Testis (tissue), 3 donors: ENCODE measurements around the gene SSNA1. TPM values are rescaled to one million over a fixed set of nuclear protein-coding genes. Genes with fewer than 3 reads are reported as not detected.

Source experiments
- DNase-seq: peaks from one replicate; pipeline ENCODE4 v3.0.0-alpha.2; 2019
- H3K27ac ChIP-seq, 2 donors: fragments of 200-600 bp; sonication (generic); one replicate each; pipeline ENCODE4 v1.5.1; 2019
- H3K27me3 ChIP-seq: fragments of 200-600 bp; sonication (generic); one replicate; pipeline ENCODE4 v1.5.1; 2019
- H3K36me3 ChIP-seq: fragments of 200-600 bp; sonication (generic); one replicate; pipeline ENCODE4 v1.5.1; 2017; ENCODE audit warnings: low read depth; ENCODE audit errors: missing control alignments
- H3K4me1 ChIP-seq: fragments of 200-600 bp; sonication (generic); one replicate; pipeline ENCODE4 v1.5.1; 2019
- H3K4me3 ChIP-seq, 2 donors: fragments of 200-600 bp; sonication (generic); one replicate each; pipeline ENCODE4 v1.5.1; 2017 to 2019
- H3K9me3 ChIP-seq: fragments of 200-600 bp; sonication (generic); one replicate; pipeline ENCODE4 v1.5.1; 2017
- CTCF ChIP-seq, 3 experiments: fragments of 450-650 bp in 2 of 3; fragments of 200-600 bp in 1 of 3; sonication (generic) in 1 of 3; IDR thresholded peaks; one replicate each; pipeline ENCODE4 v1.5.1; 2016 to 2019; ENCODE audit warnings: antibody characterized with exemption in 3 of 3, mild to moderate bottlenecking in 2 of 3, moderate library complexity in 1 of 3
- POLR2A ChIP-seq: fragments of 450-650 bp; IDR thresholded peaks from one replicate; pipeline ENCODE4 v1.6.1; 2017; ENCODE audit warnings: antibody characterized with exemption, mild to moderate bottlenecking, moderate library complexity
- WGBS, 2 donors: methylation state at CpG; one replicate each; pipeline ENCODE4 v1.1.5; 2018; 5-methylcytosine and 5-hydroxymethylcytosine counted together
- intact Hi-C: fragments of 100-400 bp; cut with DNase I; formaldehyde crosslinking; loops from one replicate; pipeline ENCODE4 v1.15.1; 2023; ENCODE audit warnings: low total_unique reads
- polyA plus RNA-seq: library from polyadenylated mRNA; stranded (reverse); fragments of 350-450 nt; fragmentation: Illumina TruSeq; extraction: RNeasy Lipid Tissue Mini Kit (QIAGEN cat#74804); gene quantifications from one replicate; pipeline ENCODE4 v1.2.3, GENCODE V29; 2014; ENCODE audit warnings: low read depth, low replicate concordance; ENCODE audit not compliant: insufficient read depth
- total RNA-seq, 2 donors: library from RNA; depleted of rRNA; stranded (reverse); fragments of >200 nt; gene quantifications; one replicate each; pipeline ENCODE4 v1.2.3, GENCODE V29; 2016

The SSNA1 gene
- total and polyA plus RNA-seq, 3 donors from 2014 or later = 134 to 211 (median 137) TPM

- Histone ChIP-seq H3K4me3 (no peak overlapping the region), H3K36me3 (no peaks in the 10 kb centered on the region), H3K4me1 (peaks cover 36% of the 10 kb centered on the region), H3K9me3 (no peaks in the 10 kb centered on the region), H3K27me3 (no peaks in the 10 kb centered on the region), H3K27ac (no peak overlapping the region)
- TF ChIP-seq POLR2A (no peak), CTCF (IDR thresholded peaks at IDR 0.05) (no peak)
- 80 to 85% methylated on average over 17 of the region's 18 CpGs for WGBS, 2 donors
- DNase-seq = no peak
- intact Hi-C loops = no loop called here
Measured at GRCh38 chr9:137234758-137235423, 46.4 kb downstream of the SSNA1 start.

GRCh38 chr9:137235424-137236237 is 47.2 kb downstream of the SSNA1 start:
- H3K4me1 ChIP-seq = peaks cover 36% of the 10 kb centered on the region
- no peaks in the 10 kb centered on the region for H3K36me3 ChIP-seq
- H3K27me3 ChIP-seq = no peaks in the 10 kb centered on the region
- H3K9me3 ChIP-seq = no peaks in the 10 kb centered on the region
- 67 to 72% methylated on average over 16 to 34 of the region's 35 CpGs for WGBS, 2 donors
- no peak for DNase-seq
- no peak overlapping the region for H3K4me3 ChIP-seq
- intact Hi-C loops = no loop called here
- no peak overlapping the region for H3K27ac ChIP-seq
- TF ChIP-seq POLR2A (no peak), CTCF (IDR thresholded peaks at IDR 0.05) (no peak)

DNA sequence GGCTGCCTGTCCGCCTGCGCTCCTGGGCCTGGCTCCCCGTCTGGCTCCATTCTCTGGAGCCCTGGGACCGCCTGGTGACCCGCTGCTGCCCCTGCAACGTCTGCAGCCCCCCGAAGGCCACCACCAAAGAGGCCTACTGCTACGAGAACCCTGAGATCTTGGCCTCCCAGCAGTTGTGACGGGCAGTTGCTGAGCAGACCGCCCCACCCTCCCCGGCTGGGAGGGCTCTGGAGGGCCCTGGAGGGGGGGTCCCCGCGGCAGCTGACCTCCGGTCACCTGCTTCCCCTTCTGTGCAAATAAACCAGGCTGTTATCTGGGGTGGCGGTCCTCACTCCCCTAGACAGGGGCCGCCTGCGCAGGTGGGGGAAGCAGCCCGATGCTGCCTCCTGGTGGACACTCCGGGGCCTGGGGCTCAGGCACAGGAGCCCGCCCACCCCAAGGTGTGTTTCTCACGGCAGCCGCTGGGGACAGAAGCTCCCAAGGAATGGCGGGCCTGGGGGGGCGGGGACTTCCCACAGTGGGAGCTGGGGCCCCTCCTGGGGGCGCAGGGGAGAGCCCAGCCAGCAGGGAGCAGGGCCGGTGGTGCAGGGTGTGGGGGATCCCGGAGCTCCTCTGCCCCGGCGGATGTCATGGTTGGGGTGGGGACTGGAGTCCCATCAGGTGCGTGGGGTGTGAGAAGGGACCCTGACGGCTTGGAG is 47.9 kb downstream of the SSNA1 start:
- H3K36me3 ChIP-seq = no peaks in the 10 kb centered on the region
- peak; percentile 91 for DNase-seq
- peaks cover 36% of the 10 kb centered on the region for H3K4me1 ChIP-seq
- H3K27me3 ChIP-seq = no peaks in the 10 kb centered on the region
- intact Hi-C loops = no loop called here
- no peaks in the 10 kb centered on the region for H3K9me3 ChIP-seq
- TF ChIP-seq CTCF (IDR thresholded peaks at IDR 0.05) (peak; percentile 96 to 97 (median 97)), POLR2A (no peak)
- no peak overlapping the region for H3K4me3 ChIP-seq
- WGBS, 2 donors = 30 to 35% methylated on average over 4 to 31 of the region's 31 CpGs
- H3K27ac ChIP-seq = no peak overlapping the region

DNA sequence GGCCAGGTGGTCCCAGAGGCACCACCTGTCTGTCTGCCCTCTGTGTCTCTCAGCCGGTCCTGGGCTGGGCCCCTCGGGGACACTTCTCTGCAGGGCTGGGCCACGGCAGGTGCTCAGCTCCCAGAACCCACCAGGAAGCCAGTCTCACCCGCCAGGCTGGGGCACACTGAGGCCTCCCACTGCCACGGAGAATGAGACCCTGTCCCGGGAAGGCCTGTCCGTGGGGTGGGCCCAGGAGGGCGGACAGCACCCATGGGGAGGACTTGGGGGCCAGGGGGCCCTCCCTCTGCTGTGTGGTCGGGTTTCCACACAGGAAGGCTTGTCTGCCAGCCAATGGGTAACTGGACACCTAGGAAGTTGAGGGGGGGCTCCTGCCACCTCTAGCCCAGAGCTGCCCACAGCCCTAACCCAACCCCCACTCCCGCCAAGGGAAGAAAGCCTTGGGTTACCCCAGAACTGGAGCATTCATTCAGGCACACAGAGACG is 48.5 kb downstream of the SSNA1 start:
- TF ChIP-seq POLR2A = no peak
- TF ChIP-seq CTCF (IDR thresholded peaks at IDR 0.05) = no peak
- Histone ChIP-seq H3K27me3 (no peaks in the 10 kb centered on the region), H3K36me3 (no peaks in the 10 kb centered on the region), H3K27ac (no peak overlapping the region), H3K4me3 (no peak overlapping the region), H3K9me3 (no peaks in the 10 kb centered on the region), H3K4me1 (peaks cover 36% of the 10 kb centered on the region)
- DNase-seq = no peak
- 67% methylated on average over 11 of the region's 11 CpGs; no CpG with 5 or more reads in 1 of the 2 donors for WGBS, 2 donors
- intact Hi-C loops = no loop called here
